Measurements from ENCODE around the gene PCP4L1.

DNA sequence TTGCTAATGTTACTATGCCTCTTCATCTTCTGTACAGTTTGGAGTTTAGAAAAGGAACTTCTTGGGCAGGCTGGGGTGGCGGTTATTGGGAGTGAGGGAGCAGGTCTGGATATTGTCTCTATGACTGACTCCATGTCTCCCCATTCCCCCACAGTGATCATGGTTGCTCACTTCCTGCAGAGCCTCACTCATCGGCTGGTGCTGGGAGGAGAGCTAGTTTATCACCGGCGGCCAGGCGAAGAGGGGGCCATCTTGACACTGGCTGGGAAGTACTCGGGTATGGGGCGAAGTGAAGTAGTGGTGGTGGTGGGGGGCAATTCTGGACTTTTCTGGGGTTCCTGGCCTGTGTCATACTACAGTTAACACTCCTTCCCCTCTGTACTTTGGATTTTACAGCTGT is 30.5 kb upstream of the PCP4L1 start:
- TF ChIP-seq, protein P1, sequence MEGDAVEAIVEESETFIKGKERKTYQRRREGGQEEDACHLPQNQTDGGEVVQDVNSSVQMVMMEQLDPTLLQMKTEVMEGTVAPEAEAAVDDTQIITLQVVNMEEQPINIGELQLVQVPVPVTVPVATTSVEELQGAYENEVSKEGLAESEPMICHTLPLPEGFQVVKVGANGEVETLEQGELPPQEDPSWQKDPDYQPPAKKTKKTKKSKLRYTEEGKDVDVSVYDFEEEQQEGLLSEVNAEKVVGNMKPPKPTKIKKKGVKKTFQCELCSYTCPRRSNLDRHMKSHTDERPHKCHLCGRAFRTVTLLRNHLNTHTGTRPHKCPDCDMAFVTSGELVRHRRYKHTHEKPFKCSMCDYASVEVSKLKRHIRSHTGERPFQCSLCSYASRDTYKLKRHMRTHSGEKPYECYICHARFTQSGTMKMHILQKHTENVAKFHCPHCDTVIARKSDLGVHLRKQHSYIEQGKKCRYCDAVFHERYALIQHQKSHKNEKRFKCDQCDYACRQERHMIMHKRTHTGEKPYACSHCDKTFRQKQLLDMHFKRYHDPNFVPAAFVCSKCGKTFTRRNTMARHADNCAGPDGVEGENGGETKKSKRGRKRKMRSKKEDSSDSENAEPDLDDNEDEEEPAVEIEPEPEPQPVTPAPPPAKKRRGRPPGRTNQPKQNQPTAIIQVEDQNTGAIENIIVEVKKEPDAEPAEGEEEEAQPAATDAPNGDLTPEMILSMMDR (IDR thresholded peaks at IDR 0.05) = no peak
- TF ChIP-seq POLR2A (IDR thresholded peaks at IDR 0.05) = no peak

Data from tibial nerve (tissue), 3 donors.